AG09309 (cell line): Measurements from ENCODE around the gene THEM4.

Source experiments
- DNase-seq: peaks from one replicate; pipeline ENCODE4 v3.0.0-alpha.2; 2010; ENCODE audit warnings: low read depth
- H3K4me3 ChIP-seq: 2 replicates; pipeline ENCODE4 v1.5.1; 2011; ENCODE audit warnings: mild to moderate bottlenecking, low read depth, low read length, moderate library complexity; ENCODE audit not compliant: control insufficient read depth
- CTCF ChIP-seq: IDR thresholded peaks from 2 replicates; pipeline ENCODE4 v1.5.1; 2011; ENCODE audit warnings: mild to moderate bottlenecking, low read depth, low read length, inconsistent platforms; ENCODE audit not compliant: insufficient read depth, control insufficient read depth; ENCODE audit errors: missing control alignments

The THEM4 gene

DNA sequence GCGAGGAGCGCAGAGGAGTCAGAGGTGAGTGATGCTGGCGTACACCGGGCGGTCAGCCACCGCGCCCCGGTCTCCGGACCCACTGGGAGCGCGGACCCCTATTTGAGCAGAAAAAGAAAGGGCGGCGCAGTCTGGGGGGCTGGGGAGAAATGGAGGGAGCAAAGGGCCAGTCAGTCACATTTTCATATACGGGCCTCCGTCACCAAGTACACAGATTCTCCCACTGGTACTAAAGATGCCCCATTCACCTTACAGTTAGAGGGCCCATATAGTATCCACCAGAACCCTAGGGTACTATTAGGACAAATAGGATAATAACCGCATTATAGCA lies 70.3 kb downstream of the THEM4 start:
- H3K4me3 ChIP-seq, result peak overlapping the region; percentile 16
- no peak for TF ChIP-seq CTCF
- no peak for DNase-seq

GRCh38 chr1:151838222-151839081 lies 70.9 kb downstream of the THEM4 start:
- H3K4me3 ChIP-seq, result peak overlapping the region; percentile 16

DNA sequence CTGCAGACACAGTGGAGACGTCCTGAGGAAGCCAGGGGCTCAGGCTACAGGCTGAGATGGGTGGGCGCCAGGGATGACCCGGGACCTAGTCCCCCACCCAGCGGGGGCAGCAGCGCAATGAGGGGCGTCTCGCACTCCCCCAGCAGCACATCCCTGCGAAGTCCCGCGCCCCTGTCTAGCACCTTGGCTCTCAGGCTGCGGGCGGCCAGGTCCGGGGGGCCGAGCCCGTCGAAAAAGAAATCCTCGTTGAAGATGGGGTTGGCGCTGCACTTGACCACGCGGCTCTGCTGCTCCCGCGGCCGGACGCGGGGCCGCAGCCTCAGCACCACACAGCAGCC lies 71.5 kb downstream of the THEM4 start:
- no peak for DNase-seq
- no peak overlapping the region; the same call in 1 of the 2 replicates for H3K4me3 ChIP-seq
- no peak for TF ChIP-seq CTCF

More at GRCh38 chr1:151838222-151839081, 70.9 kb downstream of the THEM4 start:
- no peak for TF ChIP-seq CTCF
- no peak for DNase-seq

DNA sequence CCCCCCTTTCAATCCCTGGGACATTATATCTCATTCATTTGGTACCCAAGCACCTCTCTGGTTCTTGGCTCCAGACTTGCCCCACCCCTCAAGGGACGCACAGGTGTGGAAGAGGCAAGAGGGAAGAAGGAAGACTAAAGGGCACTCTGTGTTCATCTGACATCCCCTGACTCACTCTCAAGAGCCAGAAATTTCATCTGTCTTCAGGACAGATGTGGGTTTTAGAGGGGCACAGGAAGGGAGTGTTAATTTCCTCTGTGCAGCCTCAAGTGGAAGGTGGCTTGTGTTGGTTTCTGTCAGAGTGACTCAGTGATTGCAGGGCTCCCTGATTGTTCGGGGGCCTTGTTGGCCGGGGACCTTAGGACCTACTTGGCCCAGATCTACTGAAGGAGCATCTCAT lies 72.1 kb downstream of the THEM4 start:
- no peak for TF ChIP-seq CTCF
- no peak overlapping the region for H3K4me3 ChIP-seq
- no peak for DNase-seq

DNA sequence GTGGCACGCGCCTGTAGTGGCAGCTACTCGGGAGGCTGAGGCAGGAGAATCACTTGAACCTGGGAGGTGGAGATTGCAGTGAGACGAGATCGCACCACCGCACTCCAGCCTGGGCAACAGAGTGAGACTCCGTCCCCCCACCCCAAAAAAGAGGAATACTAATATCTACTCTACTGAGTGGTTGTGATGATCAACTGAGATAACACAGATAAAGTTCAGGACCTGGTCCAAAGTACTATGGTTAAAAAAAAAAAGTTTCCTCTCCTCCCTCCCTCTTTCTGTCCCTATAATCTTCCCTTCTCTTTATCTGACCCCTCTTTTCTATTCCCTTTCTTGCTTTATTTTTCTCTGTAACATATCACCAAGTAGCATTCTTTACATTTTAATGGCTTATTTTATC lies 73.7 kb downstream of the THEM4 start:
- no peak overlapping the region for H3K4me3 ChIP-seq
- no peak for TF ChIP-seq CTCF
- DNase-seq, result no peak

GRCh38 chr1:151834239-151834638 lies 75.1 kb downstream of the THEM4 start:
- no peak for TF ChIP-seq CTCF
- DNase-seq, result no peak
- H3K4me3 ChIP-seq, result no peak overlapping the region

GRCh38 chr1:151833172-151833900 lies 76.0 kb downstream of the THEM4 start:
- no peak for DNase-seq
- no peak for TF ChIP-seq CTCF

More at GRCh38 chr1:151833172-151833900, 76.0 kb downstream of the THEM4 start:
- no peak overlapping the region for H3K4me3 ChIP-seq
